Measurements from ENCODE around the gene ZHX3. TPM values are rescaled to one million over a fixed set of nuclear protein-coding genes. Genes with fewer than 3 reads are reported as not detected.

The ZHX3 gene
- total RNA-seq, 4 donors from 2014 or later, result 47.1 to 58.6 (median 50.7) TPM

- H3K27me3 ChIP-seq, result no peaks in the 10 kb centered on the region
- TF ChIP-seq POLR2A (IDR thresholded peaks at IDR 0.05) (no peak), CTCF (IDR thresholded peaks at IDR 0.05) (no peak), EP300 (IDR thresholded peaks at IDR 0.05) (no peak)
- peaks cover 0 to 6% (median 0%) of the 10 kb centered on the region in 4 donors for H3K4me1 ChIP-seq
- no peak for DNase-seq (ENCODE audit: low spot score in 2 of 2)
- 89 to 92% methylated on average over 9 of the region's 9 CpGs for WGBS, 2 donors
- H3K36me3 ChIP-seq, result peaks cover 0 to 80% (median 0%) of the 10 kb centered on the region in 3 donors
- H3K9me3 ChIP-seq, result no peaks in the 10 kb centered on the region
- no peak overlapping the region for H3K4me3 ChIP-seq
- no peak overlapping the region for H3K27ac ChIP-seq
These were observed 40.7 kb upstream of the ZHX3 start for GRCh38 chr20:41358230-41358629.

GRCh38 chr20:41357424-41358163 lies 40.1 kb upstream of the ZHX3 start:
- H3K27ac ChIP-seq, result no peak overlapping the region
- no peaks in the 10 kb centered on the region for H3K9me3 ChIP-seq
- H3K4me3 ChIP-seq, result no peak overlapping the region
- WGBS, 2 donors, result 70 to 87% methylated on average over 6 to 11 of the region's 11 CpGs
- no peaks in the 10 kb centered on the region for H3K27me3 ChIP-seq
- H3K36me3 ChIP-seq, result peaks cover 0 to 86% (median 0%) of the 10 kb centered on the region in 3 donors
- no peak for DNase-seq (ENCODE audit: low spot score in 2 of 2)
- peaks cover 0 to 6% (median 0%) of the 10 kb centered on the region in 4 donors for H3K4me1 ChIP-seq
- no peak for TF ChIP-seq CTCF (IDR thresholded peaks at IDR 0.05)
- TF ChIP-seq POLR2A (IDR thresholded peaks at IDR 0.05), result no peak
- TF ChIP-seq EP300 (IDR thresholded peaks at IDR 0.05), result no peak

GRCh38 chr20:41356951-41357350 lies 39.4 kb upstream of the ZHX3 start:
- H3K4me3 ChIP-seq, result no peak overlapping the region
- no peaks in the 10 kb centered on the region for H3K27me3 ChIP-seq
- H3K4me1 ChIP-seq, result peaks cover 0 to 6% (median 0%) of the 10 kb centered on the region in 4 donors
- H3K36me3 ChIP-seq, result peaks cover 0 to 93% (median 0%) of the 10 kb centered on the region in 3 donors
- 79 to 88% methylated on average over 11 to 13 of the region's 13 CpGs for WGBS, 2 donors
- H3K27ac ChIP-seq, result no peak overlapping the region
- no peaks in the 10 kb centered on the region for H3K9me3 ChIP-seq
- TF ChIP-seq POLR2A (IDR thresholded peaks at IDR 0.05) (no peak), CTCF (IDR thresholded peaks at IDR 0.05) (no peak), EP300 (IDR thresholded peaks at IDR 0.05) (no peak)
- no peak for DNase-seq (ENCODE audit: low spot score in 2 of 2)

- 91 to 93% methylated on average over 6 to 7 of the region's 7 CpGs for WGBS, 2 donors
- DNase-seq (ENCODE audit: low spot score in 2 of 2), result no peak
- Histone ChIP-seq H3K4me1 (peaks cover 0 to 6% (median 0%) of the 10 kb centered on the region in 4 donors), H3K36me3 (peaks cover 0 to 91% (median 0%) of the 10 kb centered on the region in 3 donors), H3K9me3 (no peaks in the 10 kb centered on the region), H3K27ac (no peak overlapping the region), H3K27me3 (no peaks in the 10 kb centered on the region), H3K4me3 (no peak overlapping the region)
- TF ChIP-seq CTCF (IDR thresholded peaks at IDR 0.05) (no peak), EP300 (IDR thresholded peaks at IDR 0.05) (no peak), POLR2A (IDR thresholded peaks at IDR 0.05) (no peak)
These were observed 38.2 kb upstream of the ZHX3 start for GRCh38 chr20:41355598-41356203.

- peaks cover 0 to 6% (median 0%) of the 10 kb centered on the region in 4 donors for H3K4me1 ChIP-seq
- TF ChIP-seq EP300 (IDR thresholded peaks at IDR 0.05), result no peak
- no peak for TF ChIP-seq POLR2A (IDR thresholded peaks at IDR 0.05)
- no peak for TF ChIP-seq CTCF (IDR thresholded peaks at IDR 0.05)
- 93 to 100% methylated on average over 3 of the region's 3 CpGs for WGBS, 2 donors
- H3K27me3 ChIP-seq, result no peaks in the 10 kb centered on the region
- H3K9me3 ChIP-seq, result no peaks in the 10 kb centered on the region
- no peak for DNase-seq (ENCODE audit: low spot score in 2 of 2)
- H3K36me3 ChIP-seq, result peaks cover 0 to 91% (median 0%) of the 10 kb centered on the region in 3 donors
- no peak overlapping the region for H3K27ac ChIP-seq
- no peak overlapping the region for H3K4me3 ChIP-seq
These were observed 37.7 kb upstream of the ZHX3 start for GRCh38 chr20:41355192-41355591.
